ENCODE results near the gene IQSEC1. TPM values are rescaled to one million over a fixed set of nuclear protein-coding genes. Genes with fewer than 3 reads are reported as not detected.

Gene IQSEC1
- total and polyA plus RNA-seq, 9 of the 15 experiments (the other 6 are each of a cell fraction or from before 2014, with no cell fraction given): 0.56 to 39.0 (median 6.8) TPM

DNA sequence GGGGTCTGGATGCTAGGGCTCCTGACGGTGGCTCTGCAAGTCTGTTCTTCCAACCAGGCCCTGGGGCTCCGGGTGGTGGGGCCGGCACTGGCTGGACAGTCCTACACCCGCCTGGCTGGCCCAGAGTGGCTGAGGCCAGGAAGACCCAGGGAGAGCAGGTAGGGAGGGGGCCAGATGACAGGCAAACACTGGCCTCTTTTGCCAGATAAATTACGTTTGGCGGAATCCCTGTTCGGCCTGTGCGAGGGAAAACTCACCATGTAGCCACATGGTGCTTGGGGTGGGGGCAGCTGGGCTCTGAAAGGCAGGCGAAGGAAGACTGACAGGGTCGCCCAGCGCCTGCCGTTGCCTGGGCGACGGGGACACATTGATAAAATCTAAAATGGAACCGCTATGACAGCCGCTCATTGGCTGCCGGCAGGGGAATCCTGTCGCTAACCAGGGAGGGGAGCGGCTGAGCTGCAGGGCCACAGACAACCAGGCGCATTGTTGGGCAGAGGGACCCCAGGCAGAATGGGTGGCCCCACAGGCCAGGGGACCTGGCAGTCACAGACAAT is 30.4 kb downstream of the IQSEC1 start (continued):
- TF ChIP-seq, protein P1, sequence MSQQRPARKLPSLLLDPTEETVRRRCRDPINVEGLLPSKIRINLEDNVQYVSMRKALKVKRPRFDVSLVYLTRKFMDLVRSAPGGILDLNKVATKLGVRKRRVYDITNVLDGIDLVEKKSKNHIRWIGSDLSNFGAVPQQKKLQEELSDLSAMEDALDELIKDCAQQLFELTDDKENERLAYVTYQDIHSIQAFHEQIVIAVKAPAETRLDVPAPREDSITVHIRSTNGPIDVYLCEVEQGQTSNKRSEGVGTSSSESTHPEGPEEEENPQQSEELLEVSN (IDR thresholded peaks at IDR 0.05; ENCODE audit: borderline replicate concordance in 1 of 2, extremely low read depth in 1 of 2, insufficient read depth in 1 of 2, insufficient read length in 1 of 2, low read depth in 1 of 2, low read length in 1 of 2, poor library complexity in 1 of 2, severe bottlenecking in 1 of 2): peak in 1 of 2 experiments; percentile 49
- TF ChIP-seq SRSF1 (IDR thresholded peaks at IDR 0.05; ENCODE audit: low read depth, low read length) (no peak), MEF2A (IDR thresholded peaks at IDR 0.05; ENCODE audit: control insufficient read depth, low read depth, low read length) (no peak), CBX3 (IDR thresholded peaks at IDR 0.05; ENCODE audit: borderline replicate concordance in 1 of 2, low read length in 2 of 2) (no peak), MXI1 (IDR thresholded peaks at IDR 0.05; ENCODE audit: low read depth, low read length) (0 out of 2 replicates have a peak, but pooled peaks have one; percentile 38)
- TF ChIP-seq, protein P2, sequence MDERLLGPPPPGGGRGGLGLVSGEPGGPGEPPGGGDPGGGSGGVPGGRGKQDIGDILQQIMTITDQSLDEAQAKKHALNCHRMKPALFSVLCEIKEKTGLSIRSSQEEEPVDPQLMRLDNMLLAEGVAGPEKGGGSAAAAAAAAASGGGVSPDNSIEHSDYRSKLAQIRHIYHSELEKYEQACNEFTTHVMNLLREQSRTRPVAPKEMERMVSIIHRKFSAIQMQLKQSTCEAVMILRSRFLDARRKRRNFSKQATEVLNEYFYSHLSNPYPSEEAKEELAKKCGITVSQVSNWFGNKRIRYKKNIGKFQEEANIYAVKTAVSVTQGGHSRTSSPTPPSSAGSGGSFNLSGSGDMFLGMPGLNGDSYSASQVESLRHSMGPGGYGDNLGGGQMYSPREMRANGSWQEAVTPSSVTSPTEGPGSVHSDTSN (CRISPR knock-in tag; IDR thresholded peaks at IDR 0.05; ENCODE audit: low read depth): no peak
- TF ChIP-seq, protein P2 (tag; conservative IDR thresholded peaks at IDR 0.05; ENCODE audit: low read depth): 0 out of 2 replicates have a peak, but pooled peaks have one; percentile 36
